NCI-H82 (cell line): Measurements from ENCODE around the gene RGS1.

Source experiments
- DNase-seq: peaks from one replicate; lab custom pipeline; 2025; lab: John Stamatoyannopoulos, UW

The RGS1 gene

GRCh38 chr1:192581131-192581927 is 5.8 kb downstream of the RGS1 start:
- no peak for DNase-seq

- no peak for DNase-seq
Measured at GRCh38 chr1:192584866-192585265, 9.3 kb downstream of the RGS1 start.

GRCh38 chr1:192587386-192588266 is 12.1 kb downstream of the RGS1 start:
- no peak for DNase-seq

- DNase-seq: no peak
Measured at GRCh38 chr1:192588546-192588945, 13.0 kb downstream of the RGS1 start.

DNA sequence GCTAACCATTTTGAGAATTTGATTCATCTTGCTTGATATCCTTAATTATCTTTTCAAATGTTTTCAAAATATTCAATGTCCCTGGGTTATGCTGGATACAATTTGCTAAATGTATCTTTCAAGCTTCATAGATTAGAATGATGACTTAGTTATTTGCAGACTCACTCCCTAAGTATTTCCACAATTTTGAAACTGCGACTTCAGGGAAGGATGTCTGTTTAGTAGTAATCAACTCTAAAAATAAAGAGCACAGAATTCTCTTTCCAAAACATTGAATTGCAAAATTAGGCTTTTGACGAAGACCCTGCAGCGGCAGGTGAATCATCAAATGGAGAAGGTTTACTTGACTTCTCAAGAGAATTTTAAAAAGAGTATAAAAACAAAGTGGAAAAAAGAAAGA is 14.2 kb downstream of the RGS1 start:
- no peak for DNase-seq

DNA sequence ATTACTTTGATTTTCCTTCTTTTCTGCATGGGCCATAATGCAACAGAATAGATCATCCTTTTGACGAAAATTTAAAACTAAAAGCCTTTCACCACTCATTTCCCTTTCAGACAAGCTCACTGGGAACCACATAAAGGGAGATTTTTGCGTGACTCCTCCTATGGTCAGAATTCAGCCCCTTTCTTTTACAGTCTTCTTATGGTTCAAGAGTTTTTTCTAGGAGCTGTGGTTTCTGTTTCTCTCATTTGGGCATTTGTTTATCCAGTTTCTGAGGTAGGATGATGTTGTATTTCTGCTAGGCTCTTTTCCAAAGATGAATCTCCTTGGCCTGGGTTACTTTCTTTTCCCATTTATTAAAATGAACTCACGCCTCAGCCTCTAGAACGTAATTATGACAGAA is 16.9 kb downstream of the RGS1 start:
- DNase-seq: no peak

- DNase-seq: no peak
Measured at GRCh38 chr1:192592981-192593708, 17.6 kb downstream of the RGS1 start.

DNA sequence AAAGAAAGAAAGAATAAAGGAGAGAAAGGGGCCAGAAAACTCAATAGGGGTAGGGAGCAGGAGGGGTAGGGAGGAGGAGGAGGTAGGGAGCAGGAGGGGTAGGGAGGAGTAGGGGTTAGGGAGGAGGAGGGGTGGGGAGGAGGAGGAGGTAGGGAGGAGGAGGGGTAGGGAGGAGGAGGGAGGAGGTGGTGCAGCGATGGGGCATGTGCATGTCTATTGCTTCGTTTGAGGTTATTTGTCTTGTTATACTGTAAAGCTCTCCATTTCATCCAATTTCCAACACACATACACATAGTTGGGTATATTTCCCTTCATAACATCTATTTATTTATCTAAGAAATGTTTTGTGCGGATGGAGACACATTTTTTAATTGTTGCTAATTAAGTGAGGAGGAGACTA is 19.7 kb downstream of the RGS1 start:
- DNase-seq: no peak

DNA sequence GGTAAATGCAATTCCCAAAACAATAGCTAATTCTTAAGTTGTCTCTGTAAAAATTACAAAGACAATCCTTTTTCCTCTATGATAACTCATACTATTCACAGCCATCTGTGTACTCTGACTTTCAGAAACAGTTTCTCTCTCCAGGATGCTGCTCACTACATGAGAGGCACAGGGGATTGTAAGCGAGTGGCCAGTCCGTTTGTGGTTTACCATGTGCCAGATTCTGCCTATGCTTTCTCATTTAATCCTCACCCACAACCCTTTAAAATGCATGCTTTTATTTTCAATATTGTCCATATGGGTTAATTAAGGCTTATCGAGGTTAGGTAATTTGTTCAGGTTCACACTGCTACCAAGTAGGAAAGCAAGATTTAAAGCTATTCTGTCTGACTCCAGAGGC is 23.0 kb downstream of the RGS1 start:
- DNase-seq: no peak

DNA sequence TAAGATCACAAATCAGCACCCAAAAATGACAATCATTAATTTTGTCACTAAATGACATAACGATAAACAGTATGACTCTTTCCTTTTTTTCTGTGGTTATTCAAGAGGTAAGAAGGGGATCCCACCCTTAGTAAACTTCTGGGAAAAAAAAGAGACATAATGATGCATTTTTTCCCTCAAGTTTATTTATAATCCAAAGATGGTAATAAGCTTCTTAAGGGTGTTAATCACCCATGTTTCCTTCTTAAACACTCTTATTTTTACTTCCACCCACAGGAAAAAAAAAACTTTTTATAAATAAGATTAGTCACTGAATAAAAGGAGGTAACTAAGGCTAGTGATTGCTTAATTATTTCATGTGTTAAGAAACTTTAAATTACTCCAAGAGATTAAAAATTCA is 24.7 kb downstream of the RGS1 start:
- DNase-seq: no peak

GRCh38 chr1:192601143-192601542 is 25.6 kb downstream of the RGS1 start:
- no peak for DNase-seq

GRCh38 chr1:192601567-192601966 is 26.0 kb downstream of the RGS1 start:
- DNase-seq: no peak

DNA sequence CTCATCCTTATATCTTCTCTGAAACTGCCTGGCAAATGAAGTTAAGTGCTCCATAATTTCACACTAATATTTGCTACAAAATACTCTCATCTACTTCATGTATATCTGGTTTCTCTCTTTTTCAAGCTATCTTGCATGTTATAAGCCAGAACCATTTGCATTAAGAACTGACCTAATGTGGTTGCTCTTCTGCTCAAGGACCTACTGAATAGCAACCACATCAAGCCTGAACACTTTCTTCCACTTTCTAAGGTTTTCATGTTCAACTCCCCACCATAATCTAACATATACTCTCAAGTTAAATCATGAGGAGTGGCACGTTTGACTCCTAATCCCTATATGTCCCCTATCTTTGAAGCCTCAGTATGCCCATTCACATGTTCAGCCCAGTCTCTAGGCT is 27.2 kb downstream of the RGS1 start:
- DNase-seq: no peak

DNA sequence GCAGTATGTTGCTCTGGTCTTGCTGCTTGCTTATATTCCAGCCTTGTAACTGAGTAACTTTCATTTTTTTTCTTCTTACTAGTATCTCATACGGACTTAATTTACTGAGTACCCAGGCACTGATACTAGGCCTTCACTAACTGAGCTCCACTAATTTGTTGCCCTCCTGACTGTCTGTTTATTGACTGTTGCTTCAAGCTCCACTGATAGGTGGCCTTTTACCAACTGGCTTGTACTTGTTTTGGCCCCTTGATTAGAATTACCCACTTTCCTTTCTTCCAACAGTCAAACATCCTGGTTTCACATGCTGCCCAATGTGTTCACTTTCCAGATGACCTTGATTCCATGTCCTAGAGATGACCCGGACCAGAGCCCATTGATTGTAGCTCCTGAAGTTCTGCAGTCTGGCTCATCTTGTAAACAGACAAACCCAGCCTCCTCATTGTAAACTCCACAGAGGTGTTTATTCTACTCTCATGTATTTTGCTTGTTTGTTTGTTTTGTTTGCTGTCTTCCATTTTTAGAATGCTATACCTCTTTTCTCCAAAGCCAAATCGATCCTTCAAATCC is 27.7 kb downstream of the RGS1 start:
- no peak for DNase-seq

GRCh38 chr1:192604979-192605620 is 29.5 kb downstream of the RGS1 start:
- no peak for DNase-seq

- DNase-seq: no peak
Measured at GRCh38 chr1:192608671-192609070, 33.1 kb downstream of the RGS1 start.

DNA sequence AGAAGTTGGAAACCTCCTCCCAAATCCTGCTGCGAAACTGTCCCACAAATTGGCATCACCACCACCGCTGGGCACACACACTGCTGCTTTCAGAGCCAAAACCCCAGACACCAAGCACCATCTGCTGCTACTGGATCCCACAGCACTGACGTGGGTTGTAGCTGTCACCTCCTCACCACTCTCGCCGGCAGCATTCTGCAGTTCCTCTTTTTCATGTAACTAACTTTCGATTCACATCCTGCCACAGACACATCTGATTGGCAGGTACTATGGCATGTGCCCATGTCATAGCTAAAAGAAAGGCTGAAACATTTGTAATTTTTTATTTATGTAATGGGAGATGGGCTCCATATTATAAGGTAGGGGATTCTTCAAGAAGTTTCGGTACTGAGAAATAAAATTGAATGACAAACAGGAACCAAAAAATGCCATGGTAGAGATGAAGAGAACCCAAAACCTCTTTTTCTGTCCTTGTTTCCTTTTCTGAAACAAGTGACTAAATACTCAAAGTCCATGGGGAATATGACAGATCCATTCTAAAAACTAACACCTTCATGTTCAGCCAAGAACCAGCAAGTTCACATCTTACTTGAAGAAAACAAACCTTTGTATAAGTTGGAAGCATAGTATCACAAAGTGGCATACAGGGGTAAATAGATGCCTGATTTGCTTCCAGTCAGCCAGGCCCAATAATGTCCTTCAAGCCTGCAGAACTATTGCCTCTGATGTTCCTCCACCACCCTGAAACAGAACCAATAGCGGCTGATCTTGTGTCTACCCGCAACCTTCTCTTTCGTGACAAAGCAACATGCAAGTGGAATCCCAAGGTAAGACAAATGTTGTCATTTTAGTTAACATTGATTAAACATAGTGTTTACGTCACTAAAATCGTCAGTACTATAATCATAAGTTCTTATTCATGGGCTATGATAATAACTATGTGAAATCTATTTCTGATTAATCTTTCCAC is 33.8 kb downstream of the RGS1 start:
- DNase-seq: no peak

DNA sequence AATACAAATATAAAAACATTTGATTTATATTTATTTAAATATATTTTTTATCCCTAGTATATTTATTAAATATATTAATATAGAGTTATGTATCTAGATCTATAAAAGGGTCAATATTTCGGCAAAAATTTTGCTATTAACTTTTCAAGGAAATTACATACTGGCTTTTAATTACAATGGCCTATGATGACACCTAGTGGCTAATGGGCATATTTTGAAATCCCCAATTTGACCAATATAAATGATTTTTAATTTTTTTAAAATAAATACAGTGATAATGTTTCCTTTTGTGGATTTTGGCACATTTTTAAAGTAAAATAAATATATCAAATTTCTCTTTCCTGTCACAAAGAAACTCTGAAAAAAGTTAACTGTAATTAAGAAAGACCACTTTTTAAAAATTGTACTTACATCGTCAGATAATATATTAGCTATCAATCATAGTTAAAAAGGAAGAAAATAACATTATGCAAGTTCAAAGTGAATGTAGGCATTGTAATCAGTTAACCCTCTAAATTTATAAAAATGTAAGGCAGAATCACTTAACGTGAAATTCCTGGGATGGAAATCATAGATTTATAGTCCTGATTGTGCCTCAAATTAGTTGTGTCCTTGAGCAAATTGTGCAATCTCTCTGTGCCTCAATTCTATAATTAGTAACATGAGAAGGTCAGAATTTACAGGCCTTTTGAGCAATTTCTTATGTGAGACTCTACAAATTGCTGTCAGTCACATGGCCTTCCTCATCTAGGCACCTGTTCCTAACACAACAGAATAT is 34.7 kb downstream of the RGS1 start:
- peak; percentile 46 for DNase-seq

DNA sequence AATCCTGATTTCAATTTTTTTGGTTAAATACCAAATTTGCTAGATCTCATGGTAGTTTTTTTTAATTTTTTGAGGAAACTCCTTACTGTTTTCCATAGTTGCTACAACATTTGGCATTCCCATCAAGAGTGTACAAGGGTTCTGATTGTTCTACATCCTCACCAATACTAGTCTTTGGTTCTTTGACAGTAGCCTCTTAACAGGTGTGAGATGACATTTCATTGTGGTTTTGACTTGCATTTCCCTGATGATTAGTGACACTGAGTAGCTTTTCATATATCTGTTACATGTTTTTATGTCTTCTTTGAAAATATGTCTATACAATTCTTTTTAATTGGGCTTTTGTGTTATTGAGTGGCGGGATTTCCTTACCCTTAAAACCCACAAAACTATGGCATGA is 39.5 kb downstream of the RGS1 start:
- DNase-seq: no peak
